NCI-H1048 (cell line): ENCODE measurements around the gene EPO.
"Not testable (repeated sequence)": the region's sequence is repeated elsewhere in the genome, so short reads cannot be mapped to it uniquely, and the experiment has no call there.

Experiments used
- DNase-seq: peaks from one replicate; lab custom pipeline; 2025; lab: John Stamatoyannopoulos, UW

The EPO gene

DNA sequence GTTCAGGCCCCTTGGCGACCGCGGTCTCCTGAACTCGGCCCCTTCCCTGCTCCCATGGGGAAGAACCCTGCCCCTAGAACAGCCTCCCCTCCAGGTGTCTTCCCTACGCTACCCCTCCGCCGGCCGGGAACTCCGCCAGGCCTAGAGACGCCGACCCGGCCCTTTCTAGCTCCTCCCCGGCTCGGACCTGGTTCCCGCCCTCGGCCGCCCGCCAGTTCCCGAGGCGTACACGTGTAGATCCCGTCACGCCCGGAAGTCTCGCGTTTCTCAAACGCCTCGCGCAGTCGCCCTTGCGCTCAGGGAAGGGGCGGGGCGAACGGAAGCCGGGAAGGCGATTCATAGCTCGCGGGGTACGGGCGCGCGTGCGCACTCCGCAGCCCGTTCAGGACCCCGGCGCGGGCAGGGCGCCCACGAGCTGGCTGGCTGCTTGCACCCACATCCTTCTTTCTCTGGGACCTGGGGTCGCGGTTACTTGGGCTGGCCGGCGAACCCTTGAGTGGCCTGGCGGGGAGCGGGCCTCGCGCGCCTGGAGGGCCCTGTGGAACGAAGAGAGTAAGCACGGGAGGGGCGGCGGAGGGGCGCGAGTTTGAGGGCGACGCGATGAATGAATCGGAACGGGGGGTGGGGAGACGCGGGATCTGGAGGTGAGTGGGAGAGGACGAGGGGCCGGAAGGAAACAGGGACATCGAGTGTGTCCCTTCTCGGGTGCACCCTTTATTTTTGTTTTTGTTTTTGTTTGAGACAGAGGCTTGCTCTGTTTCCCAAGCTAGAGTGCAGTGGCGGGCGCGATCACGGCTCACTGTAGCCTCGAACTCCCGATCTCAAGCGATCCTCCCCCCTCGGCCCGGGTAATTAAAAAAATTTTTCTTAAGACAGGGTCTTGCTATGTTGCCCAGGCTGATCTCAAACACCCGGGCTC lies 14.3 kb upstream of the EPO start, which contains the start of gene POP7:
Gene POP7 (plus strand): TSS at position 369 of the 919 bp plus-strand sequence. CDS start 710 bp downstream, outside the sequence.
- peak; percentile 97 for DNase-seq

DNA sequence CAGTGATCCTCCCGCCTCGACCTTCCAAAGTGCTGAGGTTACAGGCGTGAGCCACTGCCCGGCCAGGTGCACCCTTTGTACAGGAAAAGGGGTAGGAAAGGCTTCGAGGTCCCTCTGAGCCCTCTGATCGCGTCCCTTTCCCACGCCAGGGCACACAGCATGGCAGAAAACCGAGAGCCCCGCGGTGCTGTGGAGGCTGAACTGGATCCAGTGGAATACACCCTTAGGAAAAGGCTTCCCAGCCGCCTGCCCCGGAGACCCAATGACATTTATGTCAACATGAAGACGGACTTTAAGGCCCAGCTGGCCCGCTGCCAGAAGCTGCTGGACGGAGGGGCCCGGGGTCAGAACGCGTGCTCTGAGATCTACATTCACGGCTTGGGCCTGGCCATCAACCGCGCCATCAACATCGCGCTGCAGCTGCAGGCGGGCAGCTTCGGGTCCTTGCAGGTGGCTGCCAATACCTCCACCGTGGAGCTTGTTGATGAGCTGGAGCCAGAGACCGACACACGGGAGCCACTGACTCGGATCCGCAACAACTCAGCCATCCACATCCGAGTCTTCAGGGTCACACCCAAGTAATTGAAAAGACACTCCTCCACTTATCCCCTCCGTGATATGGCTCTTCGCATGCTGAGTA lies 13.5 kb upstream of the EPO start:
- no peak for DNase-seq

DNA sequence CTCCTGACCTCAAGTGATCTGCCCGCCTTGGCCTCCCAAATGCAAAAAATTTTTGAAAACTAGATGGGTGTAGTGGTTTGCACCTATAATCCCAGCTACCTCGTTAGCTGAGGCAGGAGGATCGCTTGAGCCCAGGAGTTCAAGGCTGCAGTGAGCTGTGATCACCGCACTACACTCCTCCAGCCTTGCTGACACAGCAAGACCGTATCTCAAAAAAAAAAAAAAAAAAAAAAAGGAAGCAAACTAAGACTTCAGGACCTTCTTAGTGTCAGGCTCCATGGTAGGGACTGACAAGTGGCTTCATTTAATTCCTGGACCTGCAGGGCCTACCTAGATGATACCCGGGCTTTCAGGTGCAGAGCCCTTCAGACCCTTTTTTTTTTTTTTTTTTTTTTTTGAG lies 11.9 kb upstream of the EPO start:
- DNase-seq, result no peak

DNA sequence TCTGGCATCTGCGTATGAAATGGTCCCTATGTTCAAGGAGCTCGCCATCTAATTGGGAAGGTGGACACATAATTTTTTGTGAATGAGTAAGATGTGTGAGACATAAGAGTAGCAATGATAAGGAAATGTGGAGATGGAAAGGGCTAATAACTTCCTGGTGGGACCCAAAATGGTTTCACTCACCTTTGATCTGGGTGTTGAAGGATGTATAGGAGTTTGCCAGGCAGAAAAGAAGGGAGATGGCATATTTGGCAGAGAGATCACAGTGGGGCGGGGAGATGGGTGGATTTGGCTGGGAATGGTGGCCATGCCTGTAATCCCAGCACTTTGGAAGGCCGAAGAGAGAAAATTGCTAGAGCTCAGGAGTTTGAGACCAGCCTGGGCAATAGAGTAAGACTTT lies 9.8 kb upstream of the EPO start:
- no peak for DNase-seq

DNA sequence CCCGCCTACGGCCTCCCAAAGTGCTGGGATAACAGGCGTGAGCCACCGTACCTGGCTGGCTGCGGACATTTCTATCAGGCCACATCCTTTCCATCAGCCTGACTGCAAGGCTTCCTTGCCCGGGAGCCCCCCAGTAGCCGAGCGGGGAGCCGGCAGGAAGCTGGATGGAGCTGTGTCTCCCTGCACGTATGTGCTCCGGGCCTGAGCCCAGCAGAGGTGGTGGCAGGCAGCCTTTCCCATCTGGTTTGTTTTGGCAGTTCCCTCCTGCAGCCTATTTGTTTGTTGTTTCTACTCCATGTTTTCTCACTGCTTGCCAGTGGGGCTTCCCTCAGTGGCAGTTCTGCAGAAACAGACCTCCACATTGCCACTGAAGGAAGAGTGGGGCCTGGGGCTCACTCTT lies 8.9 kb upstream of the EPO start:
- DNase-seq, result no peak

DNA sequence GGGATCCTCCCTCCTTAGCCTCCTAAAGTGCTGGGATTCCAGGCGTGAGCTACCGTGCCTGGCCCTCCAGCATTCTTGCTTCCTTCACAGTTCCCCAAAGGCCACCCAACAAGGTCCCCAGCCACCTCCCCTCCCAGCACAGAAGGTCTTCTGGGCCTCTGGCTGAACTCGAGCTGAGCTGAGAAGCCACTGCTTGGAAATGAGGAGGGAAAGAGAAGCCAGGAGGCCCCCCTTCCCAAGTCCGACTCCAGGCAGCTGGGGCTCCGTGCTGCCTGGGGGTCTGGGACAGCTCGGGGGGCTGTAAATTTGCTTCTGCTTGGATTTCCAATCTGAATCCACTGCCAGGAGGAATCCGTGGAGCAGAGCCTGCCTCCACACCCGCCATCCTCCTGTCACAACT lies 5.5 kb upstream of the EPO start:
- DNase-seq, result no peak

DNA sequence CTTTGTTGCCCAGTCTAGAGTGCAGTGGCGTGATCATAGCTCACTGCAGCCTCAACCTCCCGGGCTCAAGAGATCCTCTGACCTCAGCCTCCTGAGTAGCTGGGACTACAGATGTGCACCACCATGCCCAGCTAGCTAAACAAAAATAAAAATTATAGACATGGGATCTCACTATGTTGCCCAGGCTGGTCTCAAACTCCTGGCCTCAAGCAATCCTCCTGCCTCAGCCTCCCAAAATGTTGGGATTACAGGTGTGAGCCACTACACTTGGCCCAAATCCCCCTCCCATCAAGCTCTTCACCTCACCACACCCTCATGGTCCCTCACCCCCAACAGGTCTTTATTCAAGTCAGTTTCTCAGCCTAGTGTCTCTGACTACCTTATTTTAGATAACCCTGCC lies 3.2 kb upstream of the EPO start:
- not testable (repeated sequence) for DNase-seq

DNA sequence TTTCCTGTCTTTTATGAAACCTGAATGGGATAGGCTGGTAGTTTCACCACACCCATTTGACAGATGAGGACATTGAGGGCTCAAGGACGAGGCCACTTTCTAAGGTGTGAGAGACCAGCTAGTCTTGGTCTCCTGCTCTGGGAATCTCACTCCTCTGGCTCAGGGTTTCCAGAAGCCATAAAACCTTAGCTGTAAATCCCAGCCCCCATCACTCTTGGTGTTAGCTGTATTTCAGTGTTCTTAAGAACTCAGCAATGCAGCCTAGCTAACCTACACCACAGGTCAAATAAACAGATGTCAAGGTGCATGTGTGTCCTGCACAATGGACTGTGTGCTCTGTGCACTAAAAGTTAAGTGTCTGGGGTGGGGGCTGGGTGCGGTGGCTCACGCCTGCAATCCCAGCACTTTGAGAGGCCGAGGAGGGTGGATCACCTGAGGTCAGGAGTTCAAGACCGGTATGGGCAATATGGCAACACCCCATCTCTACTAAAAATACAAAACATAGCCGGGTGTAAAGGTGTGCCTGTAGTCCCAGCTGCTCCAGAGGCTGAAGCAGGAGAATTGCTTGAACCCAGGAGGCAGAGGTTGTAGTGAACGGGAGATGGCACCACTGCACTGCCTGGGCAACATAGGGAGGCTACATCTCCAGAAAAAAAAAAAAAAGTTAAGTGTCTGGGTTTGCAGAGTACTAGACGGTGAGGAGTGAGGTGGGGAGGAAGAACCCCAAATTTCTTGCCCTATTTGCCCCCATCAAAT lies 567 bp upstream of the EPO start:
- no peak for DNase-seq

DNA sequence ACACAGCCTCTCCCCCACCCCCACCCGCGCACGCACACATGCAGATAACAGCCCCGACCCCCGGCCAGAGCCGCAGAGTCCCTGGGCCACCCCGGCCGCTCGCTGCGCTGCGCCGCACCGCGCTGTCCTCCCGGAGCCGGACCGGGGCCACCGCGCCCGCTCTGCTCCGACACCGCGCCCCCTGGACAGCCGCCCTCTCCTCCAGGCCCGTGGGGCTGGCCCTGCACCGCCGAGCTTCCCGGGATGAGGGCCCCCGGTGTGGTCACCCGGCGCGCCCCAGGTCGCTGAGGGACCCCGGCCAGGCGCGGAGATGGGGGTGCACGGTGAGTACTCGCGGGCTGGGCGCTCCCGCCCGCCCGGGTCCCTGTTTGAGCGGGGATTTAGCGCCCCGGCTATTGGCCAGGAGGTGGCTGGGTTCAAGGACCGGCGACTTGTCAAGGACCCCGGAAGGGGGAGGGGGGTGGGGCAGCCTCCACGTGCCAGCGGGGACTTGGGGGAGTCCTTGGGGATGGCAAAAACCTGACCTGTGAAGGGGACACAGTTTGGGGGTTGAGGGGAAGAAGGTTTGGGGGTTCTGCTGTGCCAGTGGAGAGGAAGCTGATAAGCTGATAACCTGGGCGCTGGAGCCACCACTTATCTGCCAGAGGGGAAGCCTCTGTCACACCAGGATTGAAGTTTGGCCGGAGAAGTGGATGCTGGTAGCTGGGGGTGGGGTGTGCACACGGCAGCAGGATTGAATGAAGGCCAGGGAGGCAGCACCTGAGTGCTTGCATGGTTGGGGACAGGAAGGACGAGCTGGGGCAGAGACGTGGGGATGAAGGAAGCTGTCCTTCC lies 620 bp downstream of the EPO start:
- DNase-seq, result no peak

DNA sequence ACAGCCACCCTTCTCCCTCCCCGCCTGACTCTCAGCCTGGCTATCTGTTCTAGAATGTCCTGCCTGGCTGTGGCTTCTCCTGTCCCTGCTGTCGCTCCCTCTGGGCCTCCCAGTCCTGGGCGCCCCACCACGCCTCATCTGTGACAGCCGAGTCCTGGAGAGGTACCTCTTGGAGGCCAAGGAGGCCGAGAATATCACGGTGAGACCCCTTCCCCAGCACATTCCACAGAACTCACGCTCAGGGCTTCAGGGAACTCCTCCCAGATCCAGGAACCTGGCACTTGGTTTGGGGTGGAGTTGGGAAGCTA lies 1.2 kb downstream of the EPO start:
- DNase-seq, result no peak

DNA sequence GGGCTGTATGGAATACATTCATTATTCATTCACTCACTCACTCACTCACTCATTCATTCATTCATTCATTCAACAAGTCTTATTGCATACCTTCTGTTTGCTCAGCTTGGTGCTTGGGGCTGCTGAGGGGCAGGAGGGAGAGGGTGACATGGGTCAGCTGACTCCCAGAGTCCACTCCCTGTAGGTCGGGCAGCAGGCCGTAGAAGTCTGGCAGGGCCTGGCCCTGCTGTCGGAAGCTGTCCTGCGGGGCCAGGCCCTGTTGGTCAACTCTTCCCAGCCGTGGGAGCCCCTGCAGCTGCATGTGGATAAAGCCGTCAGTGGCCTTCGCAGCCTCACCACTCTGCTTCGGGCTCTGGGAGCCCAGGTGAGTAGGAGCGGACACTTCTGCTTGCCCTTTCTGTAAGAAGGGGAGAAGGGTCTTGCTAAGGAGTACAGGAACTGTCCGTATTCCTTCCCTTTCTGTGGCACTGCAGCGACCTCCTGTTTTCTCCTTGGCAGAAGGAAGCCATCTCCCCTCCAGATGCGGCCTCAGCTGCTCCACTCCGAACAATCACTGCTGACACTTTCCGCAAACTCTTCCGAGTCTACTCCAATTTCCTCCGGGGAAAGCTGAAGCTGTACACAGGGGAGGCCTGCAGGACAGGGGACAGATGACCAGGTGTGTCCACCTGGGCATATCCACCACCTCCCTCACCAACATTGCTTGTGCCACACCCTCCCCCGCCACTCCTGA lies 2.4 kb downstream of the EPO start:
- DNase-seq, result no peak

DNA sequence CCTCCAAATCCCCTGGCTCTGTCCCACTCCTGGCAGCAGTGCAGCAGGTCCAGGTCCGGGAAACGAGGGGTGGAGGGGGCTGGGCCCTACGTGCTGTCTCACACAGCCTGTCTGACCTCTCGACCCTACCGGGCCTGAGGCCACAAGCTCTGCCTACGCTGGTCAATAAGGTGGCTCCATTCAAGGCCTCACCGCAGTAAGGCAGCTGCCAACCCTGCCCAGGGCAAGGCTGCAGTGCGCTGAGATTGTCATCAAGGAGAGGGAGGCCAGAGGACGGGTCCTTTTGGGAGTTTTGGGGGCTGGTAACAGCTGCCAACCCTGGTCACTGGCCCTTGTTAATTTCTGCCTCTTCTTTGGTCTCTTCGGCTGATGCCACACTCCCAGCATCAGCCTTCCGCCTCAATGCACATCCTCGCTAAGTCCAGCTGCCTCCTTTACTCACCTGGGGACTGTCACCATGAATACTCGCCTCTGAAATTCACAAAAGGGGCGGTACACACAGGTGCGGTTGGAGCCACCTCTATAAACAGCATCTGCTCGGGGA lies 3.5 kb downstream of the EPO start:
- no peak for DNase-seq

DNA sequence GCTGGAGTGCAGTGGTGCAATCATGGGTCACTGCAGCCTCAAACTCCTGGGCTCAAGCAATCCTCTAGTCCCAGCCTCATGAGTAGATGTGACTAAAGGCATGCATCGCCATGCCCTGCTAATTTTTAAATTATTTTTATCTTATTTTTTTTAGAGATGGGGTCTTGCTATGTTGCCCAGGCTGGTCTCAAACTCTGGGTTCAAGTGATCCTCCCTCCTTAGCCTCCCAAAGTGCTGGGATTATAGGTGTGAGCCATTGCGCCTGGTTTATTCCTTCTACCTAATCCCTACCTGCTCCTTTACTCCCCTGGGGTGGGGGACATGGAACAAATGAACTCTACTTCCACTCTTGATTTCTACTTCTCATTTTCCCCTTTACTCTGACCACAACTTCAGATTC lies 4.1 kb downstream of the EPO start:
- not testable (repeated sequence) for DNase-seq

DNA sequence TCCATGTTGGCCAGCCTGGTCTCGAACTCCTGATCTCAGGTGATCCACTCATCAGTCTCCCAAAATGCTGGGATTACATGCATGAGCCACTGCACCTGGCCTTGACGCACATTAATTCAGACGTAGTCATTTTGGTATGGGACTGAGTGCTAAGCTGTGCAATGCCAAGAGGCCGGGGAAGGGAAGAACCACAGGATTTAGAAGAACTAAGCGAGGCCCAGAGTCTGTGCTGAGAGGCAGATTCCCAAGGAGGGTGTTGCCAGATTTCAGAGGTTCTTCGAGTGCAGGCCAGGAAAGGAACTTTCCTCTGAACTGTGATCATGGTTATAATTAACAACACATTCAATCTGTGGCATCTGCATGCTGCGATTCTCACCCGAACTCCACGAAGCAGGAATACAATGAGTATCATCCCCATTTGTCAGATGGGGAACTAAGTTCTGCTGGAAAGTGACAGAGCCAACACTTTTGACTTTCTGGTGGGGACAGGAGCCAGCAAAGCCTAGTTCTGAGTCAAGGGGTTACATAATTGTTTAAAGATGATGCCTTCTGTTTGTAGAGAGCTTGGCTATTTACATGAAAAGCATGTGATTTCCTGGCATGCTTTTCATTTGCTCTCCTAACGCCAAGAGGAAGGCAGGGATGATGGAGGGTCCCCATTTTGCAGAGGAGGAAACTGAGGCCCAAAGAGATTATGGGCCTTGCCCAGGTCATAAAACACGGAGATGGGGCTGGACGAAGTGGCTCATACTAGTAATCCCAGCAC lies 6.9 kb downstream of the EPO start:
- no peak for DNase-seq

DNA sequence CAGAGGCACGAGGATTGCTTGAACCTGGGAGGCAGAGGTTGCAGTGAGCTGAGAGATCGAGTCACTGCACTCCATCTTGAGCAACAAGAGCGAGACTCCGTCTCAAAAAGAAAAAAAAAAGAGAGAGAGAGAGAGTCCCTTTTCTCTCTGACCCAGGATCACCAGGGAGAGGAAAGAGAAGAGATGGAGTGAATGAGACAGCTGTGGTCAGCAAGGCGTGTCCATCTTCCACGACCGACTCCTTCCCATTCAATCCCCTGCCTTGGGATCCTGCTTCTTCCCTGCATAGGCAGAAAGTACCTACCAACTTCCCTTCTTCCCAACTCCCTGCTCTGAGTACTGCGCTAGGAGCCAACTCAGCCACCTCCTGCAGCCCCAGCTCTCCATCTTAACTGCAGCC lies 7.9 kb downstream of the EPO start:
- no peak for DNase-seq

DNA sequence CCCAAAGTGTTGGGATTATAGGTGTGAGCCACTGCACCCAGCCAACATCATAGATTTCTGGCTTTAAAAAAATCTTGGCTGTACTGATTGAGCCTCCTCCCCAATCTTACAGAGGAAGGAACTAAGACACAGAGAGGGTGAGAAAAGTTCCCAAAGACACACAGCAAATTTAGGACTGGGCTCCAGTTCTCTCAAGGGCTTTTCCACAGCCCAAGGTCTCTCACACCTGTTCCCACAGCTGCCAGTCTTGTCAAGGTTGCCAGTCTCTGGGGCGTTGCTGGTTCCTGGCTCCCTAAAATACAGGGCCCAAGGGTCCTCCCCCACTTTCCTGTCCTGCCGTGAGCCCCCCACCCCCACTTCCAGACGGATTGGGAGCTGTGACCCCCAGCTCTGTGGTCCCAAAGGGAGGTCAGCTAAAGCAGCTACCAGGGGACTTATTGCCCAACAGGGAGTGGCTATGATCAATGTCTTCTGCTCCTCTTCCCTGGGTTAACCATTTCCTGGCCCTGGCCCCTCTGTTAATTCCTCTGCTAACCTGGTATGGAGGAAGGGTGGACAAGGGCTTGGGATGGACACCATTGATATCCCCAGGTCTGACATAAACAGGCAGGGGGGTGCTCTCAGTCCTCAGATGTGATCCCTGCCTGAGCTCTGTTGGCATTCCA lies 10.0 kb downstream of the EPO start:
- no peak for DNase-seq

DNA sequence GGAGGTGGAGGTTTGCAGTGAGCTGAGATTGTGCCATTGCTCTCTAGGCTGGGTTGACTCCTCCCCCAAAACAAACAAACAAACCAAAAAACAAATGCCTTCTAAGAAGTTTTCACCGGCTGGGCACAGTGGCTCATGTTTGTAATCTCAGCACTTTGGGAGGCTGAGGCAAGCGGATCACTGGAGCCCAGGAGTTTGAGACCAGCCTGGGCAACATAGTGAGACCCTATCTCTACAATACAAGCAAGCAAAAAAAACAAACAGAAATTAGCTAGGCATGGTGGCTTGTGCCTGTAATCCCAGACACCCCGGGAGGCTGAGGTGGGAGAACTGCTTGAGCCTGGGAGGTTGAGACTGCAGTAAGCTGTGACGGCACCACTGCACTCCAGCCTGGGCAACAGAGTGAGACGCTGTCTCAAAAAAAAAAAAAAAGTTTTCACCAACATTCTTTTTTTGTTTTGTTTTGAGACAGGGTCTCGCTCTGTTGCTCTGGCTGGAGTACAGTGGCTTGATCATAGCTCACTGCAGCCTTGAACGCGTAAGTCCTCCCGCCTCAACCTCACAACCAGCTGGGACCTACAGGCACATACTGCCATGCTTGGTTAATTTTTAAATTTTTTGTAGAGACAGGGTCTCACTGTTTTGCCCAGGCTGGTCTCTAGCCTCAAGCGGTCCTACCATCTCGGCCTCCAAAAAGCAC lies 11.8 kb downstream of the EPO start:
- DNase-seq, result no peak

DNA sequence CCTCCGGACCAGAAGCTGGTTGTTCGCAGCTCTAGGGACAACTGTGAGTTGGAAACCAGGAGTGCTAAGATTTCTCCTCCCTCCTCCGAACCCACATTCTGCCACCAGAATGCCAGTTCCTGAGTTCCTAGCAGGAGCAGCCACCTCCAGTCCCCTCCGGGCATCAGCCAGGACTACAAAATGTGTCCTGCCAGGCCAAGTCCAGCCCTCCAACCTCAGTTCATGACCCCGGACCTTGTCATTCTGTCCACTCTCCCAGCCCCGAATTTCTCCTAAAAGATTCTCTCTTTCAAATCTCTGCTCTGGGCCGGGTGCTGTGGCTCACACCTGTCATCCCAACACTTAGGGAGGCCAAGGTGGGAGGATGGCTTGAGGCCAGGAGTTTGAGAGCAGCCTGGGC lies 15.5 kb downstream of the EPO start:
- no peak for DNase-seq

DNA sequence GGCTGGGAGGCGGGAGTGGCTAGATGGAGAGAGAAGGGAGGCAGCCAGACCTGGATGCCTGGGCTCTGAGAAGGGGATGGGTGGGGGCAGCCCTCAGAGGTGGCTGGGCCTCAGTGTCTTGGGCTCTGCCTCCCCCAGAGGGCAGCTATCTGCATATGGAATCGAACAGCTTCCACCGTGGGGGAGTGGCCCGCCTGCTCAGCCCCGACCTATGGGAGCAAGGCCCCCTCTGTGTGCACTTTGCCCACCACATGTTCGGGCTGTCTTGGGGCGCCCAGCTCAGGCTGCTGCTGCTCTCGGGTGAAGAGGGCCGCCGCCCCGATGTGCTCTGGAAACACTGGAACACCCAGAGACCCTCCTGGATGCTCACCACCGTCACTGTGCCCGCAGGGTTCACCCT lies 16.4 kb downstream of the EPO start:
- no peak for DNase-seq
